HepG2 (cell line): ENCODE measurements around the gene CACNA1D. TPM values are rescaled to one million over a fixed set of nuclear protein-coding genes. Genes with fewer than 3 reads are reported as not detected.

ENCODE experiments used
- ATAC-seq: fragments of 200-7000 bp; cut with Tn5 transposase; 3 replicates; pipeline ENCODE4 v1.9.1; 2020; ENCODE audit warnings: mild to moderate bottlenecking, moderate library complexity
- BruUV-seq: library from RNA; stranded (reverse); fragments of 400-500 nt; replicated peaks from 2 replicates; lab custom pipeline; 2021; lab: Mats Ljungman, UMichigan
- CTCF ChIA-PET: fragments of 300-600 bp; formaldehyde crosslinking; extraction: SDS; loops from one replicate; lab custom pipeline; 2021; ENCODE audit warnings: low total read pairs, inconsistent platforms, low intra/inter-chr PET ratio; lab: Yijun Ruan, JAX
- POLR2A ChIA-PET: fragments of 350-600 bp; sonication (Branson Sonifier 250); formaldehyde crosslinking; loops from one replicate; lab custom pipeline; 2020; ENCODE audit warnings: antibody characterized with exemption, inconsistent platforms; lab: Yijun Ruan, JAX
- DNase-seq: peaks from one replicate; pipeline ENCODE4 v3.0.0-alpha.2; 2015; ENCODE audit warnings: low spot score
- FAIRE-seq: peaks from 3 replicates; lab custom pipeline; 2011; peaks lifted over from hg19 to GRCh38; lab: Jason Lieb, UNC
- H2AFZ ChIP-seq: one replicate; pipeline ENCODE4 v1.6.1; 2011; ENCODE audit warnings: low read length, inconsistent platforms
- H3K27ac ChIP-seq: fragments of 300-600 bp; 3 replicates; pipeline ENCODE4 v1.8.0; 2011; ENCODE audit warnings: mixed run types, mild to moderate bottlenecking, mixed read lengths, low read length, inconsistent platforms; ENCODE audit not compliant: insufficient read depth; ENCODE audit errors: extremely low read length
- H3K27me3 ChIP-seq, 2 experiments: fragments of 200-600 bp in 1 of 2; 2 replicates in 1 of 2; 3 replicates in 1 of 2; pipeline versions ENCODE4 v1.6.0 to v1.8.0; 2011; ENCODE audit warnings: low read length in 2 of 2, mild to moderate bottlenecking in 2 of 2, moderate library complexity in 2 of 2, inconsistent platforms in 1 of 2; ENCODE audit not compliant: insufficient read depth in 2 of 2, control insufficient read depth in 1 of 2
- H3K36me3 ChIP-seq, 2 experiments: fragments of 200-600 bp in 1 of 2; replicated peaks in 1 of 2; 2 replicates in 1 of 2; 3 replicates in 1 of 2; pipeline versions ENCODE4 v1.5.1 to v1.8.0; 2011; ENCODE audit warnings: low read length in 2 of 2, inconsistent platforms in 1 of 2; ENCODE audit not compliant: insufficient read depth in 2 of 2, control insufficient read depth in 1 of 2
- H3K4me1 ChIP-seq: 2 replicates; pipeline ENCODE4 v1.5.1; 2012; ENCODE audit warnings: low read length, inconsistent platforms; ENCODE audit not compliant: insufficient read depth
- H3K4me2 ChIP-seq: 2 replicates; pipeline ENCODE4 v1.6.0; 2011; ENCODE audit warnings: low read depth, low read length, inconsistent platforms
- H3K4me3 ChIP-seq, 3 experiments: fragments of 200-600 bp in 1 of 3; sonication (generic), shearing (Covaris generic) in 1 of 3; replicated peaks in 1 of 3; 2 replicates each; pipeline ENCODE4 v1.5.1; 2011 to 2016; ENCODE audit warnings: low read length in 3 of 3, inconsistent platforms in 2 of 3, low read depth in 2 of 3, mild to moderate bottlenecking in 2 of 3, control low read depth in 1 of 3, mixed read lengths in 1 of 3; ENCODE audit not compliant: insufficient read depth in 1 of 3
- H3K79me2 ChIP-seq: one replicate; pipeline ENCODE4 v1.6.1; 2011; ENCODE audit warnings: low read length, inconsistent platforms; ENCODE audit not compliant: insufficient read depth
- H3K9ac ChIP-seq: 2 replicates; pipeline ENCODE4 v1.6.0; 2011; ENCODE audit warnings: mild to moderate bottlenecking, low read depth, low read length, inconsistent platforms; ENCODE audit not compliant: insufficient read depth
- H3K9me3 ChIP-seq: 2 replicates; pipeline ENCODE4 v1.5.1; 2012; ENCODE audit warnings: mild to moderate bottlenecking, low read length
- H4K20me1 ChIP-seq: 2 replicates; pipeline ENCODE4 v1.6.0; 2011; ENCODE audit warnings: inconsistent platforms, mild to moderate bottlenecking, low read length, moderate library complexity; ENCODE audit not compliant: insufficient read depth
- AGO2 ChIP-seq: fragments of 200-400 bp; formaldehyde crosslinking; optimal IDR thresholded peaks from 2 replicates; pipeline ENCODE3; 2017; ENCODE audit warnings: mild to moderate bottlenecking, low read depth, low read length, moderate library complexity
- ATF6 ChIP-seq: sonication (generic); formaldehyde crosslinking; conservative IDR thresholded peaks from 2 replicates; pipeline ENCODE4 v1.4.0; 2020; ENCODE audit warnings: missing genetic modification reagents
- CBX2 ChIP-seq, 2 experiments: fragments of 200-600 bp in 1 of 2; sonication (generic); formaldehyde crosslinking in 1 of 2; IDR thresholded peaks; 2 replicates each; pipeline versions ENCODE4 v1.7.0 to v1.8.1; 2018 to 2022; ENCODE audit warnings: low read depth in 2 of 2, low read length in 1 of 2, mild to moderate bottlenecking in 1 of 2, missing genetic modification reagents in 1 of 2
- GMEB2 ChIP-seq: IDR thresholded peaks from 2 replicates; pipeline ENCODE4 v1.6.1; 2016; ENCODE audit warnings: missing biosample characterization, missing genetic modification reagents, low read depth
- KLF9 ChIP-seq: IDR thresholded peaks from 2 replicates; pipeline ENCODE4 v1.6.1; 2016; ENCODE audit warnings: low read depth
- NRL ChIP-seq: sonication (generic); formaldehyde crosslinking; IDR thresholded peaks from 2 replicates; pipeline ENCODE4 v1.5.0; 2020; ENCODE audit warnings: missing genetic modification reagents, mild to moderate bottlenecking, moderate library complexity, borderline replicate concordance
- POLR2G ChIP-seq: fragments of 200-400 bp; formaldehyde crosslinking; IDR thresholded peaks from 2 replicates; pipeline ENCODE4 v1.6.1; 2018; ENCODE audit warnings: mild to moderate bottlenecking, low read depth, low read length, moderate library complexity
- REPIN1 ChIP-seq: sonication (generic); formaldehyde crosslinking; IDR thresholded peaks from 2 replicates; pipeline ENCODE4 v1.8.0; 2022; ENCODE audit warnings: missing genetic modification reagents, low read depth, mild to moderate bottlenecking, borderline replicate concordance
- TCF7 ChIP-seq: sonication (generic); IDR thresholded peaks from 2 replicates; pipeline ENCODE4 v1.6.1; 2016; ENCODE audit warnings: antibody characterized with exemption, low read depth
- ZBTB26 ChIP-seq: IDR thresholded peaks from 2 replicates; pipeline ENCODE4 v1.6.1; 2016; ENCODE audit warnings: missing compliant biosample characterization, missing genetic modification reagents, borderline replicate concordance
- ZBTB37 ChIP-seq: sonication (generic); formaldehyde crosslinking; IDR thresholded peaks from 2 replicates; pipeline ENCODE4 v1.4.0; 2020; ENCODE audit warnings: mild to moderate bottlenecking, missing genetic modification reagents
- ZNF121 ChIP-seq: sonication (generic); formaldehyde crosslinking; IDR thresholded peaks from 2 replicates; pipeline ENCODE4 v1.5.0; 2020; ENCODE audit warnings: mild to moderate bottlenecking, missing genetic modification reagents
- ZNF335 ChIP-seq: sonication (generic); formaldehyde crosslinking; IDR thresholded peaks from 2 replicates; pipeline ENCODE4 v1.4.0; 2020; ENCODE audit warnings: missing genetic modification reagents
- ZNF451 ChIP-seq: sonication (generic); formaldehyde crosslinking; IDR thresholded peaks from 2 replicates; pipeline ENCODE4 v1.5.0; 2020; ENCODE audit warnings: mild to moderate bottlenecking, missing genetic modification reagents
- ZNF614 ChIP-seq: IDR thresholded peaks from 2 replicates; pipeline ENCODE4 v1.6.1; 2018; ENCODE audit warnings: missing biosample characterization, missing genetic modification reagents, inconsistent platforms, borderline replicate concordance
- WGBS: methylation state at CpG from one replicate; pipeline ENCODE4 v1.1.6; 2017; ENCODE audit warnings: low lambda C conversion rate; 5-methylcytosine and 5-hydroxymethylcytosine counted together
- in situ Hi-C: cut with HindIII; loops from 2 replicates; pipeline ENCODE4 v1.10.0; 2017; ENCODE audit warnings: low pct_unique_long_range_greater_than_20kb; ENCODE audit not compliant: extremely low pct_ligation_motif_present
- intact Hi-C: fragments of 100-400 bp; cut with micrococcal nuclease; formaldehyde crosslinking; loops from one replicate; pipeline ENCODE4 v1.10.0; 2022; ENCODE audit not compliant: unreplicated experiment
- polyA plus RNA-seq, 8 experiments: library from polyadenylated mRNA; depleted of rRNA in 3 of 8; stranded (reverse) in 7 of 8; unstranded in 1 of 8; fragments of >200 nt; fragmentation: Illumina TruSeq in 4 of 8; extraction: Trizol in 4 of 8; gene quantifications; 2 replicates each; pipeline versions ENCODE4 v1.2.1 to v1.2.3, GENCODE V29; 2011 to 2016; ENCODE audit warnings: low read depth in 4 of 8, missing spikeins in 1 of 8, mixed read lengths in 1 of 8; ENCODE audit not compliant: insufficient read depth in 1 of 8
- total RNA-seq, 5 experiments: library from RNA; depleted of rRNA; stranded (reverse); fragments of >200 nt; fragmentation: Illumina TruSeq; extraction: Trizol; gene quantifications; 2 replicates each; pipeline ENCODE4 v1.2.3, GENCODE V29; 2016; ENCODE audit warnings: low read depth in 1 of 5
- TF ChIP-seq, protein P1 (sequence below): sonication (generic); formaldehyde crosslinking; IDR thresholded peaks from 2 replicates; pipeline ENCODE4 v1.9.0; 2021; ENCODE audit warnings: missing genetic modification reagents, borderline replicate concordance

CACNA1D gene
- total and polyA plus RNA-seq, 2 of the 13 experiments (the other 11 are each of a cell fraction or from before 2014, with no cell fraction given) = 0.26 to 0.38 TPM

DNA sequence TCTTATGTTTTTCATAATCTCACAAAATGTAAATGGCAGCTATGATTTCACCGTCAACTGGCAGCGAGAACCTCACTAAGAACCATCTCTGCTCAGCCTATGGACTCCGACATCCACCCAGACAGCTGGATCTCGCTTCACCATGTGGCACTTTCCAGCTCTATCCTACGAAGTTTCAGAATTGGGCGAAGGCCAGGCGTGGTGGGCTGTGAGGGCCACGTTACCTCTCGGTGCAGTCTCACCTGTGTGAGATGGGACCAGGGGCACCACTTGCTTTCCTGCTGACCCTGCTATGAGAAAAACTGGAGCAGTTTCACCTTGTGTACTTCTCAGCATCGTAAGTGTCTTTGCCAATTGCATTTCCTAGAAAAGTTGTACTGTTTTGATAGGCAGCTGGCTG, 319.5 kb downstream of the CACNA1D start (continued):
- TF ChIP-seq NRL (CRISPR knock-in tag) (no peak), REPIN1 (CRISPR knock-in tag) (no peak)
- TF ChIP-seq, protein P1, sequence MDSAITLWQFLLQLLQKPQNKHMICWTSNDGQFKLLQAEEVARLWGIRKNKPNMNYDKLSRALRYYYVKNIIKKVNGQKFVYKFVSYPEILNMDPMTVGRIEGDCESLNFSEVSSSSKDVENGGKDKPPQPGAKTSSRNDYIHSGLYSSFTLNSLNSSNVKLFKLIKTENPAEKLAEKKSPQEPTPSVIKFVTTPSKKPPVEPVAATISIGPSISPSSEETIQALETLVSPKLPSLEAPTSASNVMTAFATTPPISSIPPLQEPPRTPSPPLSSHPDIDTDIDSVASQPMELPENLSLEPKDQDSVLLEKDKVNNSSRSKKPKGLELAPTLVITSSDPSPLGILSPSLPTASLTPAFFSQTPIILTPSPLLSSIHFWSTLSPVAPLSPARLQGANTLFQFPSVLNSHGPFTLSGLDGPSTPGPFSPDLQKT (CRISPR knock-in tag) = no peak

DNA sequence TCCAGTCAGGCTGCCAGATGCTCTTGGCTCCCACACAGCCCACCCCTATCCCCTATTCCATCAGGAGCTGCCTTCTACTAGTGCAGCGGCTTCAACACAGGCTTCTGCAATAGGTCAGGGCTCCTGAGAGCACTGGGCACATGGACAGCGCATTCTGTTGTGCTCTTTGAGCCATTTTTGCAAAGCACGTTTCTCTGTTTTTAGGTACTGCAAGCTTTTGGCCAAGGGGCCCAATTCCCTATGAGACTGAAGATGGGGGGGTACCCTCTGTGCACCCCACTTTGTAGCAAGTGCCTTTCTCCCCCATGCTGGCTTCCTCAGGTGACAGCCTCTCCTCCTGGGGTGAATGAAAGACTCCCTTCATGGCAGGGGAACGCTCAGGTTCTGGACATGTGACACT, 320.7 kb downstream of the CACNA1D start:
- DNase-seq = no peak
- TF ChIP-seq ZBTB26 (CRISPR knock-in tag) = no peak
- TF ChIP-seq ATF6 = no peak
- TF ChIP-seq ZNF121 (CRISPR knock-in tag) = no peak
- peak; percentile 56; the same call in 1 of the 2 replicates for TF ChIP-seq POLR2G
- TF ChIP-seq KLF9 (CRISPR knock-in tag) = no peak
- TF ChIP-seq CBX2 (IDR thresholded peaks at IDR 0.05; ENCODE audit: low read depth, low read length) = no peak
- TF ChIP-seq CBX2 (CRISPR knock-in tag; IDR thresholded peaks at IDR 0.05; ENCODE audit: low read depth) = no peak
- no peak for TF ChIP-seq ZNF451
- no peak for TF ChIP-seq TCF7
- no peak for TF ChIP-seq ZNF614 (CRISPR knock-in tag)
- no peak for TF ChIP-seq ZBTB37 (CRISPR knock-in tag)
- no peak for TF ChIP-seq ZNF335
- peak; percentile 13 for TF ChIP-seq AGO2
- no peak for TF ChIP-seq GMEB2 (CRISPR knock-in tag)

More for the DNA sequence above, 320.7 kb downstream of the CACNA1D start:
- no TSS peak for BruUV-seq
- ChIA-PET CTCF (no interaction called here), POLR2A (interaction anchor here (12.1 kb wide), 1 partner anchor 28 kb away, joined by 156 read pairs; the partner anchor contains the start of gene CHDH)
- Histone ChIP-seq H3K9ac (no peak overlapping the region), H3K36me3 (peaks cover 26 to 47% of the 10 kb centered on the region in 2 experiments), H4K20me1 (peaks cover 14% of the 10 kb centered on the region), H3K27ac (no peak overlapping the region), H3K27me3 (no peaks in the 10 kb centered on the region), H3K79me2 (no peaks in the 10 kb centered on the region), H3K4me2 (no peak overlapping the region), H3K4me1 (peaks cover 27% of the 10 kb centered on the region), H3K4me3 (no peak overlapping the region), H3K9me3 (no peaks in the 10 kb centered on the region), H2AFZ (no peak overlapping the region)
- in situ Hi-C loops (no loop called here), intact Hi-C loops (no loop called here)
- FAIRE-seq (no peak), ATAC-seq (no peak)
- 93% methylated on average over 4 of the region's 4 CpGs for WGBS
